Breast epithelium (tissue), 4 donors: Measurements from ENCODE around the gene CDC42EP1. TPM values are rescaled to one million over a fixed set of nuclear protein-coding genes. Genes with fewer than 3 reads are reported as not detected.
"Not testable (repeated sequence)": the region's sequence is repeated elsewhere in the genome, so short reads cannot be mapped to it uniquely, and the experiment has no call there.

Source experiments
- DNase-seq, 2 donors: peaks; one replicate each; pipeline ENCODE4 v3.0.0-alpha.2; 2019; ENCODE audit warnings: low spot score in 2 of 2
- H3K27ac ChIP-seq, 2 donors: fragments of 200-600 bp; sonication (generic) in 1 of 2; one replicate each; pipeline ENCODE4 v1.5.1; 2016 to 2019; ENCODE audit warnings: mild to moderate bottlenecking in 1 of 2
- H3K27me3 ChIP-seq, 2 donors: fragments of 200-600 bp; sonication (generic) in 1 of 2; one replicate each; pipeline versions ENCODE4 v1.5.1 to v1.6.0; 2017 to 2019; ENCODE audit warnings: control low read depth in 1 of 2, mild to moderate bottlenecking in 1 of 2
- H3K36me3 ChIP-seq: fragments of 200-600 bp; one replicate; pipeline ENCODE4 v1.5.1; 2019
- H3K4me1 ChIP-seq, 2 donors: fragments of 200-600 bp; sonication (generic); one replicate each; pipeline ENCODE4 v1.5.1; 2016 to 2019; ENCODE audit warnings: control low read depth in 1 of 2
- H3K4me3 ChIP-seq, 3 donors: fragments of 200-600 bp; sonication (generic); 1 replicate in 2 of 3; 2 replicates in 1 of 3; pipeline ENCODE4 v1.5.1; 2016 to 2019; ENCODE audit warnings: mild to moderate bottlenecking in 3 of 3, moderate library complexity in 2 of 3
- H3K9me3 ChIP-seq, 2 donors: fragments of 200-600 bp; sonication (generic) in 1 of 2; one replicate each; pipeline ENCODE4 v1.5.1; 2016 to 2019; ENCODE audit warnings: control low read depth in 1 of 2
- CTCF ChIP-seq, 3 donors: fragments of 450-650 bp; IDR thresholded peaks; one replicate each; pipeline ENCODE4 v1.5.1; 2016 to 2017; ENCODE audit warnings: antibody characterized with exemption in 3 of 3, mild to moderate bottlenecking in 3 of 3, moderate library complexity in 3 of 3
- POLR2A ChIP-seq: fragments of 450-650 bp; IDR thresholded peaks from one replicate; pipeline ENCODE4 v1.6.1; 2016; ENCODE audit warnings: antibody characterized with exemption, mild to moderate bottlenecking, moderate library complexity
- POLR2AphosphoS5 ChIP-seq, 3 donors: sonication (generic); formaldehyde crosslinking; IDR thresholded peaks; one replicate each; pipeline ENCODE4 v1.6.1; 2017; ENCODE audit warnings: antibody characterized with exemption in 3 of 3
- intact Hi-C: fragments of 100-400 bp; cut with DNase I; formaldehyde crosslinking; loops from one replicate; pipeline ENCODE4 v1.15.1; 2023; ENCODE audit warnings: low total_unique reads
- total RNA-seq, 3 donors: library from RNA; depleted of rRNA; stranded (reverse); fragments of >200 nt; gene quantifications; one replicate each; pipeline ENCODE4 v1.1.0, GENCODE V29; 2016

The CDC42EP1 gene
- total RNA-seq, 3 donors from 2014 or later = 13.8 to 43.0 (median 29.8) TPM

GRCh38 chr22:37588546-37589215, 28.4 kb downstream of the CDC42EP1 start:
- Histone ChIP-seq H3K4me3 (no peak overlapping the region), H3K9me3 (no peaks in the 10 kb centered on the region), H3K36me3 (no peaks in the 10 kb centered on the region), H3K27ac (peak overlapping the region in 1 of 2 donors; percentile 27), H3K27me3 (no peaks in the 10 kb centered on the region), H3K4me1 (no peaks in the 10 kb centered on the region)
- TF ChIP-seq POLR2AphosphoS5 (IDR thresholded peaks at IDR 0.05) (no peak), CTCF (IDR thresholded peaks at IDR 0.05) (no peak), POLR2A (no peak)
- intact Hi-C loops = no loop called here
- peak in 1 of 2 donors; percentile 68 for DNase-seq

GRCh38 chr22:37589636-37590035, 29.4 kb downstream of the CDC42EP1 start:
- intact Hi-C loops = loop anchor here (10.0 kb wide), 1 partner anchor 45 kb away; no protein-coding TSS in a partner anchor

GRCh38 chr22:37591081-37591480, 30.8 kb downstream of the CDC42EP1 start:
- DNase-seq, H3K27me3 ChIP-seq, H3K4me1 ChIP-seq, H3K9me3 ChIP-seq, H3K27ac ChIP-seq, H3K4me3 ChIP-seq, H3K36me3 ChIP-seq: not testable (repeated sequence)
- intact Hi-C loops = loop anchor here (10.0 kb wide), 1 partner anchor 46 kb away; no protein-coding TSS in a partner anchor

More at GRCh38 chr22:37589636-37590035, 29.4 kb downstream of the CDC42EP1 start:
- no peak for TF ChIP-seq POLR2AphosphoS5 (IDR thresholded peaks at IDR 0.05)
- no peak for TF ChIP-seq CTCF (IDR thresholded peaks at IDR 0.05)
- no peak for TF ChIP-seq POLR2A
- Histone ChIP-seq H3K27ac (no peak overlapping the region), H3K4me3 (no peak overlapping the region), H3K36me3 (no peaks in the 10 kb centered on the region), H3K27me3 (no peaks in the 10 kb centered on the region), H3K4me1 (no peaks in the 10 kb centered on the region), H3K9me3 (no peaks in the 10 kb centered on the region)
- DNase-seq = no peak

- Histone ChIP-seq H3K27me3 (no peaks in the 10 kb centered on the region), H3K27ac (peak overlapping the region in 1 of 2 donors; percentile 30), H3K4me1 (no peaks in the 10 kb centered on the region), H3K4me3 (peak overlapping the region in 2 of 3 donors; percentile 0 to 19), H3K36me3 (no peaks in the 10 kb centered on the region), H3K9me3 (no peaks in the 10 kb centered on the region)
- DNase-seq = no peak
- intact Hi-C loops = loop anchor here (10.0 kb wide), 1 partner anchor 47 kb away; no protein-coding TSS in a partner anchor
- no peak for TF ChIP-seq POLR2AphosphoS5 (IDR thresholded peaks at IDR 0.05)
- TF ChIP-seq CTCF (IDR thresholded peaks at IDR 0.05) = no peak
- no peak for TF ChIP-seq POLR2A
These were observed 31.6 kb downstream of the CDC42EP1 start for GRCh38 chr22:37591823-37592404.

GRCh38 chr22:37594237-37594636, 34.0 kb downstream of the CDC42EP1 start:
- H3K9me3 ChIP-seq = no peaks in the 10 kb centered on the region
- peak overlapping the region in 1 of 2 donors; percentile 21 for H3K27ac ChIP-seq
- intact Hi-C loops = loop anchor here (10.0 kb wide), 1 partner anchor 49 kb away; no protein-coding TSS in a partner anchor
- no peaks in the 10 kb centered on the region for H3K4me1 ChIP-seq
- DNase-seq = no peak
- no peak overlapping the region for H3K4me3 ChIP-seq
- H3K27me3 ChIP-seq = no peaks in the 10 kb centered on the region
- H3K36me3 ChIP-seq = no peaks in the 10 kb centered on the region
- no peak for TF ChIP-seq CTCF (IDR thresholded peaks at IDR 0.05)
- no peak for TF ChIP-seq POLR2A
- no peak for TF ChIP-seq POLR2AphosphoS5 (IDR thresholded peaks at IDR 0.05)
